Fibroblast of mammary gland (primary cell): ENCODE data around the gene LHFPL3.

Source experiments
- DNase-seq: peaks from one replicate; pipeline ENCODE4 v3.0.0-alpha.2; 2010; ENCODE audit warnings: low read depth
- H3K4me3 ChIP-seq: 2 replicates; pipeline ENCODE4 v1.5.1; 2011; ENCODE audit warnings: low read depth, mild to moderate bottlenecking, low read length, moderate library complexity; ENCODE audit not compliant: control insufficient read depth
- CTCF ChIP-seq: conservative IDR thresholded peaks from 2 replicates; pipeline ENCODE4 v1.5.1; 2011; ENCODE audit warnings: low read depth, low read length, inconsistent platforms; ENCODE audit not compliant: control insufficient read depth, insufficient read depth

Gene LHFPL3

GRCh38 chr7:104450861-104451260 is 122.5 kb downstream of the LHFPL3 start:
- no peak for DNase-seq
- H3K4me3 ChIP-seq = no peak overlapping the region
- TF ChIP-seq CTCF = no peak

GRCh38 chr7:104453190-104453589 is 124.8 kb downstream of the LHFPL3 start:
- TF ChIP-seq CTCF = no peak
- no peak overlapping the region for H3K4me3 ChIP-seq
- DNase-seq = no peak

- no peak for TF ChIP-seq CTCF
- no peak for DNase-seq
Measured at GRCh38 chr7:104458875-104459274, 130.5 kb downstream of the LHFPL3 start.

GRCh38 chr7:104469166-104469820 is 140.9 kb downstream of the LHFPL3 start:
- H3K4me3 ChIP-seq = no peak overlapping the region
- DNase-seq = no peak
- TF ChIP-seq CTCF = no peak

More at GRCh38 chr7:104458875-104459274, 130.5 kb downstream of the LHFPL3 start:
- no peak overlapping the region for H3K4me3 ChIP-seq

GRCh38 chr7:104480529-104480928 is 152.1 kb downstream of the LHFPL3 start:
- no peak for TF ChIP-seq CTCF
- DNase-seq = no peak

GRCh38 chr7:104482362-104483037 is 154.1 kb downstream of the LHFPL3 start:
- no peak overlapping the region for H3K4me3 ChIP-seq
- DNase-seq = no peak
- TF ChIP-seq CTCF = no peak

More at GRCh38 chr7:104480529-104480928, 152.1 kb downstream of the LHFPL3 start:
- no peak overlapping the region for H3K4me3 ChIP-seq
